GM18519 (cell line): ENCODE results near the gene PDGFRA.
A peak's percentile ranks its signal among the peaks of the same experiment; 100 is the strongest.

Experiments used
- ATAC-seq: cut with Tn5 transposase; IDR thresholded peaks from one replicate; pipeline ENCODE4 v1.9.1; 2021; ENCODE audit warnings: mild to moderate bottlenecking, moderate library complexity; ENCODE audit not compliant: unreplicated experiment, low FRiP score

PDGFRA gene

GRCh38 chr4:54254915-54255246, 25.8 kb downstream of the PDGFRA start:
- ATAC-seq, result no peak

GRCh38 chr4:54255881-54256280, 26.8 kb downstream of the PDGFRA start:
- ATAC-seq, result no peak

- no peak for ATAC-seq
Measured at GRCh38 chr4:54256491-54257486, 27.7 kb downstream of the PDGFRA start.

GRCh38 chr4:54265366-54265765, 36.3 kb downstream of the PDGFRA start:
- ATAC-seq, result no peak

- no peak for ATAC-seq
Measured at GRCh38 chr4:54268151-54268550, 39.1 kb downstream of the PDGFRA start.

- ATAC-seq, result no peak
Measured at GRCh38 chr4:54271464-54271863, 42.4 kb downstream of the PDGFRA start.

- ATAC-seq, result no peak
Measured at GRCh38 chr4:54272051-54272450, 43.0 kb downstream of the PDGFRA start.

GRCh38 chr4:54274264-54274663, 45.2 kb downstream of the PDGFRA start:
- no peak for ATAC-seq

GRCh38 chr4:54274795-54275665, 45.9 kb downstream of the PDGFRA start:
- ATAC-seq, result no peak

- ATAC-seq, result no peak
Measured at GRCh38 chr4:54276641-54277430, 47.7 kb downstream of the PDGFRA start.

GRCh38 chr4:54277691-54278090, 48.6 kb downstream of the PDGFRA start:
- ATAC-seq, result peak; percentile 80

GRCh38 chr4:54278216-54278615, 49.1 kb downstream of the PDGFRA start:
- no peak for ATAC-seq

- ATAC-seq, result no peak
Measured at GRCh38 chr4:54281054-54281766, 52.1 kb downstream of the PDGFRA start.

- no peak for ATAC-seq
Measured at GRCh38 chr4:54282837-54283236, 53.7 kb downstream of the PDGFRA start.

GRCh38 chr4:54289316-54289715, 60.2 kb downstream of the PDGFRA start:
- no peak for ATAC-seq

- ATAC-seq, result no peak
Measured at GRCh38 chr4:54290980-54291379, 61.9 kb downstream of the PDGFRA start.

- ATAC-seq, result no peak
Measured at GRCh38 chr4:54296548-54297203, 67.6 kb downstream of the PDGFRA start.

GRCh38 chr4:54308110-54308509, 79.0 kb downstream of the PDGFRA start:
- no peak for ATAC-seq
